WI38 (cell line): Measurements from ENCODE around the gene LRRC74B.
"Not testable (repeated sequence)": the region's sequence is repeated elsewhere in the genome, so short reads cannot be mapped to it uniquely, and the experiment has no call there.

Source experiments
- H3K4me3 ChIP-seq: 2 replicates; pipeline ENCODE4 v1.5.1; 2011; ENCODE audit warnings: low read depth, mild to moderate bottlenecking, control low read depth, low read length
- CTCF ChIP-seq: IDR thresholded peaks from 2 replicates; pipeline ENCODE4 v1.5.1; 2012; ENCODE audit warnings: low read depth, mild to moderate bottlenecking, control low read depth, low read length

The LRRC74B gene

GRCh38 chr22:21032037-21032867 is 13.5 kb upstream of the LRRC74B start, which contains the start of gene SLC7A4:
SLC7A4 (minus strand) TSS chr22:21032561; CDS start chr22:21031812, 749 bp downstream.
- no peak within 1 kb of the TSS for H3K4me3 ChIP-seq

DNA sequence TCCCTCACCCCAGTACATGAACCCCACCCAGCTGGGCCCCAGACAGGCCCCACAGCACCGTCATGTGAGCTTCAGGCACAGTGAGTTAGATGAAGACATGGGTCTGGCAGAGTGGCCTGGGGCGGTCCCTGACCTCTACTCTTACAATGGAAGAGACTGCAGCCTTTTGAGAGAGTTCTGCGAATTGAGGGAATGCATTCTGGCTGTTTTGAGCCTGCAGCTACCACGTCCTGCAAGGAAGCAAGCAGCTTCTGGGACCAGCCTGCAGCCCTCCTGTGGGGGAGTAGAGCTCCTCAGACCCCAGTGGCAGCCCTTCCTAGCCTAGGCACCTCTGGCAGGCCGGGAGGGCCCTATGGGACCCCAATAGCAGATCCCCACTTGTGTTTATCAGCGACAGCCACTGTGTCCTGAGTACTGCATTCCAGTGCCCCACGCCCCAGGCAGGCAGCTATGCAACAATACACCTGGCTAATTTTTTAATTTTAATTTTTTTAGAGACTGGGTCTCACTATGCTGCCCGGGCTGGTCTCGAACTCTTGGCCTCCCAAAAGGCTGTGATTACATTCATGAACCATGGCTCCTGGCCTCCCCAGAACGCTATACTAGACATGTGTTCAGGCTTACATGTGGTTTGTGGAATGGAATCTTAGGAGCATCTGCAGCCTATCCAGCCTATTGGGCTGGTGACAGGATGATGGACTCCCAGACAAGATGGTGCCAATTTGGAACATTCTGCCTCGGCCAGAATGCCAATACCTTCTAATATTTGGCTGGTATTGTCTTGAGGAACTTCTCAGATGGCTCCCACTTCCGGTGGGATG is 12.7 kb upstream of the LRRC74B start:
- H3K4me3 ChIP-seq, result no peak overlapping the region
- no peak for TF ChIP-seq CTCF

More at GRCh38 chr22:21032037-21032867, 13.5 kb upstream of the LRRC74B start, which contains the start of gene SLC7A4:
- TF ChIP-seq CTCF, result no peak

- TF ChIP-seq CTCF, result no peak
Observed at GRCh38 chr22:21033895-21034294, 11.9 kb upstream of the LRRC74B start.

GRCh38 chr22:21034989-21035388 is 10.8 kb upstream of the LRRC74B start:
- H3K4me3 ChIP-seq, result no peak overlapping the region
- TF ChIP-seq CTCF, result no peak

More at GRCh38 chr22:21033895-21034294, 11.9 kb upstream of the LRRC74B start:
- H3K4me3 ChIP-seq, result no peak overlapping the region

GRCh38 chr22:21038405-21038804 is 7.3 kb upstream of the LRRC74B start:
- no peak for TF ChIP-seq CTCF
- no peak overlapping the region for H3K4me3 ChIP-seq

DNA sequence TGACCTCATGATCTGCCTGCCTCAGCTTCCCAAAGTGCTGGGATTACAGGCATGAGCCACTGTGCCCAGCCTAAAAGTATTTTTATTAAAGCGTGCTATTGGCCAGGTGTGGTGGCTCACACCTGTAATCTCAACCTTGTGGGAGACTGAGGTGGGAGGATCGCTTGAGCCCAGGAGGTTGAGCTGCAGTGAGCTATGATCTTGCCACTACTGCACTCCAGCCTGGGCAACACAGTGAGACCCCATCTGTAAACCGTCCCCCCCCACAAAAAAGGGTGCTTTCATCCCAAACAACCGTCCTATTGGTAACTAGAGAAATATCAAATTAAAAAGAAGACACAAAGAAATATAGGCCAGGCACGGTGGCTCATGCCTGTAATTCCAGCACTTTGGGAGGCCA is 6.6 kb upstream of the LRRC74B start:
- H3K4me3 ChIP-seq, result not testable (repeated sequence)

DNA sequence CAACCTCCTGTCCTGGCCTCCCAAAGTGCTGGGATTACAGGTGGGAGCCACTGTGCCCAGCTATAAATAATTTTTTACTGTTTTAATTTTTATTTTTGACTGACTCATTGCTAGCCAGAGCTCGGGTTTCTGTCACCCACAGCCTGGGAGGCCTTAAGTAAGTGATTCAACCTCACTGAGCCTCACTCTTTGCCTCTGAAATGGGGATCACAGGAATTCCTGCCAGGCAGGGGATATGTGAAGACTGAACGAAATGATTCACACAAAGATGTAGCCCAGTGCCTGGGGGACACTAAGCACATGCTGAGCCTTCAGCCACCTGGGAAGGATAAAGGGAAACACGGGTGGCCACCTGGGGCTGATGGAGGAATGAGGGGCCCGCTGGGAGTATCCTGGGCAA is 3.8 kb upstream of the LRRC74B start:
- no peak overlapping the region for H3K4me3 ChIP-seq
- no peak for TF ChIP-seq CTCF
